IMR-90 (cell line): ENCODE results near the gene SMIM44. TPM values are rescaled to one million over a fixed set of nuclear protein-coding genes. Genes with fewer than 3 reads are reported as not detected.

Source experiments
- ATAC-seq: fragments of 200-7000 bp; cut with Tn5 transposase; 2 replicates; pipeline ENCODE4 v1.9.1; 2020; ENCODE audit warnings: low read depth, mild to moderate bottlenecking, moderate library complexity
- BruUV-seq: library from RNA; stranded (reverse); fragments of 400-500 nt; replicated peaks from 2 replicates; lab custom pipeline; 2021; lab: Mats Ljungman, UMichigan
- CTCF ChIA-PET: fragments of 300-600 bp; formaldehyde crosslinking; extraction: SDS; loops from one replicate; lab custom pipeline; 2021; ENCODE audit warnings: antibody characterized with exemption; lab: Yijun Ruan, JAX
- POLR2A ChIA-PET: fragments of 300-600 bp; sonication (Branson Sonifier 250); formaldehyde crosslinking; loops from one replicate; lab custom pipeline; 2022; ENCODE audit warnings: antibody characterized with exemption; ENCODE audit not compliant: unreplicated experiment; lab: Charles Lee
- DNase-seq: peaks from one replicate; pipeline ENCODE4 v3.0.0; 2013
- H2AFZ ChIP-seq: replicated peaks from 2 replicates; pipeline ENCODE3; 2013; ENCODE audit warnings: low read length, mild to moderate bottlenecking; ENCODE audit not compliant: poor library complexity
- H2AK5ac ChIP-seq: 2 replicates; pipeline ENCODE4 v1.6.1; 2013; ENCODE audit warnings: low read depth, low read length, inconsistent platforms
- H2AK9ac ChIP-seq: replicated peaks from 2 replicates; pipeline ENCODE3; 2013; ENCODE audit warnings: mild to moderate bottlenecking, low read depth, low read length, moderate library complexity; ENCODE audit not compliant: poor library complexity
- H2BK120ac ChIP-seq: 2 replicates; pipeline ENCODE4 v1.6.1; 2013; ENCODE audit warnings: low read depth, low read length, inconsistent platforms
- H2BK15ac ChIP-seq: 3 replicates; pipeline ENCODE4 v1.6.1; 2013; ENCODE audit warnings: low read depth, low read length, inconsistent platforms
- H2BK20ac ChIP-seq: 2 replicates; pipeline ENCODE4 v1.6.1; 2013; ENCODE audit warnings: low read depth, mild to moderate bottlenecking, inconsistent platforms, low read length, moderate library complexity
- H2BK5ac ChIP-seq: 2 replicates; pipeline ENCODE4 v1.6.1; 2013; ENCODE audit warnings: mild to moderate bottlenecking, low read depth, low read length, inconsistent platforms; ENCODE audit not compliant: poor library complexity, severe bottlenecking
- H3K14ac ChIP-seq: replicated peaks from 2 replicates; pipeline ENCODE4 v1.6.1; 2013; ENCODE audit warnings: low read depth, low read length, inconsistent platforms
- H3K18ac ChIP-seq: 2 replicates; pipeline ENCODE4 v1.6.1; 2013; ENCODE audit warnings: low read depth, low read length, control low read depth
- H3K23ac ChIP-seq: 2 replicates; pipeline ENCODE4 v1.6.1; 2013; ENCODE audit warnings: low read depth, low read length, inconsistent platforms
- H3K27ac ChIP-seq: 2 replicates; pipeline ENCODE4 v1.5.1; 2013; ENCODE audit warnings: mild to moderate bottlenecking, control low read depth, low read length; ENCODE audit not compliant: insufficient read depth
- H3K27me3 ChIP-seq: 2 replicates; pipeline ENCODE4 v1.6.1; 2013; ENCODE audit warnings: low read length; ENCODE audit not compliant: control insufficient read depth, insufficient read depth
- H3K36me3 ChIP-seq: 2 replicates; pipeline ENCODE4 v1.6.1; 2013; ENCODE audit warnings: low read length, mixed read lengths; ENCODE audit not compliant: control insufficient read depth, insufficient read depth
- H3K4ac ChIP-seq: 2 replicates; pipeline ENCODE4 v1.6.1; 2013; ENCODE audit warnings: low read depth, low read length, inconsistent platforms
- H3K4me1 ChIP-seq: 2 replicates; pipeline ENCODE4 v1.6.1; 2013; ENCODE audit warnings: low read length, mixed read lengths; ENCODE audit not compliant: control insufficient read depth, insufficient read depth
- H3K4me2 ChIP-seq: 2 replicates; pipeline ENCODE4 v1.6.1; 2013; ENCODE audit warnings: low read depth, mild to moderate bottlenecking, control low read depth, low read length, moderate library complexity
- H3K4me3 ChIP-seq: 2 replicates; pipeline ENCODE4 v1.5.1; 2013; ENCODE audit warnings: low read depth, mild to moderate bottlenecking, control low read depth, low read length, moderate library complexity; ENCODE audit not compliant: insufficient read depth
- H3K56ac ChIP-seq: 2 replicates; pipeline ENCODE4 v1.6.1; 2013; ENCODE audit warnings: low read length, inconsistent platforms; ENCODE audit not compliant: insufficient read depth; ENCODE audit errors: extremely low read depth
- H3K79me1 ChIP-seq, 2 experiments: 2 replicates each; pipeline ENCODE4 v1.6.1; 2013; ENCODE audit warnings: low read length in 2 of 2, inconsistent platforms in 1 of 2, low read depth in 1 of 2
- H3K9ac ChIP-seq: 2 replicates; pipeline ENCODE4 v1.6.1; 2013; ENCODE audit warnings: low read depth, low read length, control low read depth
- H3K9me1 ChIP-seq: 2 replicates; pipeline ENCODE4 v1.6.1; 2013; ENCODE audit warnings: low read length, inconsistent platforms; ENCODE audit not compliant: insufficient read depth
- H3K9me3 ChIP-seq: 2 replicates; pipeline ENCODE4 v1.6.1; 2013; ENCODE audit warnings: low read length; ENCODE audit not compliant: control insufficient read depth, insufficient read depth
- H4K20me1 ChIP-seq: 2 replicates; pipeline ENCODE4 v1.6.1; 2013; ENCODE audit warnings: low read length, inconsistent platforms; ENCODE audit not compliant: insufficient read depth
- H4K5ac ChIP-seq: 2 replicates; pipeline ENCODE4 v1.6.1; 2013; ENCODE audit warnings: mild to moderate bottlenecking, low read depth, low read length, control low read depth
- H4K8ac ChIP-seq, 2 experiments: 2 replicates each; pipeline ENCODE4 v1.6.1; 2013; ENCODE audit warnings: low read depth in 2 of 2, low read length in 2 of 2, control low read depth in 1 of 2, inconsistent platforms in 1 of 2
- H4K91ac ChIP-seq: 2 replicates; pipeline ENCODE4 v1.6.1; 2013; ENCODE audit warnings: low read depth, low read length, inconsistent platforms; ENCODE audit not compliant: insufficient read depth
- BHLHE40 ChIP-seq: fragments of 150-350 bp; IDR thresholded peaks from 2 replicates; pipeline ENCODE4 v1.6.1; 2016; ENCODE audit warnings: mild to moderate bottlenecking, low read depth, low read length
- CEBPB ChIP-seq: IDR thresholded peaks from 2 replicates; pipeline ENCODE4 v1.6.1; 2012; ENCODE audit warnings: low read depth, low read length, improper control_type of control experiment
- WGBS, 2 experiments: methylation state at CpG; one replicate each; pipeline versions ENCODE4 v1.1.5 to v1.1.7; 2013; ENCODE audit warnings: missing lambda C conversion rate in 2 of 2; ENCODE audit not compliant: insufficient read length in 1 of 2; ENCODE audit errors: extremely low coverage in 2 of 2; 5-methylcytosine and 5-hydroxymethylcytosine counted together
- dilution Hi-C: fragments of 300-500 bp; cut with HindIII; formaldehyde crosslinking; loops from one replicate; pipeline ENCODE4 v1.14.3; 2018; ENCODE audit warnings: low sequenced_read_pairs; ENCODE audit not compliant: unreplicated experiment
- in situ Hi-C: fragments of 300-500 bp; cut with MboI; formaldehyde crosslinking; loops from 3 replicates; pipeline ENCODE4 v1.14.3; 2019; ENCODE audit warnings: low sequenced_read_pairs, inconsistent platforms, mixed read lengths
- intact Hi-C: fragments of 100-400 bp; cut with micrococcal nuclease; formaldehyde crosslinking; loops from 2 replicates; pipeline ENCODE4 v1.10.0; 2022
- polyA plus RNA-seq, 3 experiments: library from polyadenylated mRNA; depleted of rRNA; stranded (reverse); fragments of >200 nt; gene quantifications; 2 replicates each; pipeline ENCODE4 v1.2.3, GENCODE V29; 2012; ENCODE audit warnings: low replicate concordance in 1 of 3
- total RNA-seq: library from RNA; depleted of rRNA; stranded (reverse); fragments of >200 nt; gene quantifications from 2 replicates; pipeline ENCODE4 v1.2.3, GENCODE V29; 2012

SMIM44 gene
- total and polyA plus RNA-seq, 2 of the 4 experiments (the other 2 are of a cell fraction): not detected

- H3K4me1 ChIP-seq: peaks cover 13% of the 10 kb centered on the region
- no peak overlapping the region for H3K56ac ChIP-seq
- H3K27ac ChIP-seq: no peak overlapping the region
- POLR2A ChIA-PET: no interaction called here
- no peak overlapping the region for H3K9ac ChIP-seq
- H3K79me1 ChIP-seq: peaks cover 12 to 97% of the 10 kb centered on the region in 2 experiments
- dilution Hi-C loops (no loop called here), intact Hi-C loops (no loop called here), in situ Hi-C loops (no loop called here)
- no peak overlapping the region for H3K14ac ChIP-seq
- no peak overlapping the region for H4K5ac ChIP-seq
- peaks cover 99% of the 10 kb centered on the region for H4K20me1 ChIP-seq
- H2BK15ac ChIP-seq: no peak overlapping the region
- no peak overlapping the region for H2BK5ac ChIP-seq
- CTCF ChIA-PET: no interaction called here
- no TSS peak for BruUV-seq
- no peak overlapping the region for H2BK20ac ChIP-seq
- H3K4me3 ChIP-seq: no peak overlapping the region
- no peak overlapping the region for H2BK120ac ChIP-seq
- H3K18ac ChIP-seq: no peak overlapping the region
- no peak overlapping the region for H2AK9ac ChIP-seq
- DNase-seq (no peak), ATAC-seq (no peak; the same call in 1 of the 2 replicates)
- H3K23ac ChIP-seq: no peak overlapping the region
- H2AFZ ChIP-seq: no peak overlapping the region
- H3K36me3 ChIP-seq: peaks cover 12% of the 10 kb centered on the region; the same call in 1 of the 2 replicates
- no peak overlapping the region for H3K4me2 ChIP-seq
- H3K9me1 ChIP-seq: peaks cover 25% of the 10 kb centered on the region
- no peak overlapping the region for H3K4ac ChIP-seq
- no peak overlapping the region for H4K8ac ChIP-seq
- H3K9me3 ChIP-seq: no peaks in the 10 kb centered on the region
- H4K91ac ChIP-seq: no peak overlapping the region
- no CpG with 5 or more reads among the region's 2 CpGs for WGBS, 2 experiments
- no peak for TF ChIP-seq BHLHE40
- TF ChIP-seq CEBPB: peak; percentile 35; the same call in 1 of the 2 replicates
- no peak overlapping the region for H2AK5ac ChIP-seq
- no peaks in the 10 kb centered on the region for H3K27me3 ChIP-seq
Observed at GRCh38 chr19:3517638-3518037, 34.4 kb upstream of the SMIM44 start.
